B cell (primary cell): Measurements from ENCODE around the gene RIN3. TPM values are rescaled to one million over a fixed set of nuclear protein-coding genes. Genes with fewer than 3 reads are reported as not detected.

ENCODE experiments used
- ATAC-seq: fragments of 200-7000 bp; cut with Tn5 transposase; one replicate; pipeline ENCODE4 v1.10.0; 2021; ENCODE audit warnings: low read depth, mild to moderate bottlenecking, moderate number of reproducible peaks, moderate library complexity
- CTCF ChIA-PET: fragments of 350-600 bp; sonication (Branson Sonifier 250); formaldehyde crosslinking; loops from one replicate; lab custom pipeline; 2021; ENCODE audit warnings: antibody characterized with exemption, inconsistent platforms; lab: Charles Lee
- POLR2A ChIA-PET: fragments of 350-600 bp; sonication (Branson Sonifier 250); formaldehyde crosslinking; loops from one replicate; lab custom pipeline; 2021; ENCODE audit warnings: antibody characterized with exemption; lab: Charles Lee
- DNase-seq: peaks from one replicate; pipeline ENCODE4 v3.0.0; 2013
- H2AFZ ChIP-seq: 2 replicates; pipeline ENCODE4 v1.6.1; 2012; ENCODE audit warnings: mild to moderate bottlenecking, low read depth, low read length; ENCODE audit not compliant: insufficient read depth, poor library complexity, severe bottlenecking
- H3K27ac ChIP-seq, 2 donors: 1 replicate in 1 of 2; 2 replicates in 1 of 2; pipeline ENCODE4 v1.5.1; 2012 to 2013; ENCODE audit warnings: low read length in 2 of 2, mild to moderate bottlenecking in 2 of 2, moderate library complexity in 1 of 2
- H3K27me3 ChIP-seq, 4 experiments: fragments of 200-600 bp in 1 of 4; sonication (generic) in 1 of 4; replicated peaks in 1 of 4; 1 replicate in 2 of 4; 2 replicates in 2 of 4; pipeline versions ENCODE4 v1.6.1 to v1.7.0; 2013 to 2016; ENCODE audit warnings: low read length in 3 of 4, mild to moderate bottlenecking in 2 of 4, mixed read lengths in 1 of 4, moderate library complexity in 1 of 4; ENCODE audit not compliant: insufficient read depth in 4 of 4, control insufficient read depth in 3 of 4; ENCODE audit errors: control extremely low read depth in 1 of 4
- H3K36me3 ChIP-seq, 2 experiments: replicated peaks in 1 of 2; 1 replicate in 1 of 2; 2 replicates in 1 of 2; pipeline versions ENCODE4 v1.6.1 to v1.7.1; 2013; ENCODE audit warnings: low read length in 1 of 2; ENCODE audit not compliant: insufficient read depth in 2 of 2, control insufficient read depth in 1 of 2; ENCODE audit errors: control extremely low read depth in 1 of 2, extremely low read depth in 1 of 2
- H3K4me1 ChIP-seq, 2 donors: fragments of 200-600 bp in 1 of 2; sonication (generic) in 1 of 2; 1 replicate in 1 of 2; 2 replicates in 1 of 2; pipeline versions ENCODE4 v1.5.1 to v1.6.1; 2013 to 2017; ENCODE audit warnings: low read length in 2 of 2; ENCODE audit not compliant: control insufficient read depth in 2 of 2, insufficient read depth in 2 of 2
- H3K4me2 ChIP-seq: replicated peaks from 2 replicates; pipeline ENCODE3; 2012; ENCODE audit warnings: mild to moderate bottlenecking, low read depth, low read length; ENCODE audit not compliant: poor library complexity, severe bottlenecking
- H3K4me3 ChIP-seq, 5 experiments: fragments of 200-600 bp in 1 of 5; sonication (generic) in 1 of 5; 1 replicate in 3 of 5; 2 replicates in 2 of 5; pipeline versions ENCODE4 v1.5.1 to v1.7.0; 2011 to 2016; ENCODE audit warnings: low read length in 4 of 5, mild to moderate bottlenecking in 4 of 5, low read depth in 2 of 5, control low read depth in 1 of 5, moderate library complexity in 1 of 5; ENCODE audit not compliant: insufficient read depth in 1 of 5; ENCODE audit errors: control extremely low read depth in 1 of 5, extremely low read depth in 1 of 5
- H3K79me2 ChIP-seq: fragments of 200-600 bp; sonication (generic); one replicate; pipeline ENCODE4 v1.6.0; 2016; ENCODE audit warnings: low read length; ENCODE audit not compliant: control insufficient read depth, insufficient read depth
- H3K9ac ChIP-seq: fragments of 200-600 bp; sonication (generic); 2 replicates; pipeline ENCODE4 v1.6.1; 2017; ENCODE audit warnings: mild to moderate bottlenecking, low read length, moderate library complexity
- H3K9me3 ChIP-seq, 3 donors: one replicate each; pipeline versions ENCODE4 v1.6.1 to v1.7.1; 2013; ENCODE audit warnings: low read length in 2 of 3; ENCODE audit not compliant: control insufficient read depth in 2 of 3, insufficient read depth in 1 of 3; ENCODE audit errors: control extremely low read depth in 1 of 3
- H4K20me1 ChIP-seq: 2 replicates; pipeline ENCODE4 v1.6.0; 2012; ENCODE audit warnings: mild to moderate bottlenecking, low read length; ENCODE audit not compliant: insufficient read depth, control insufficient read depth, poor library complexity, severe bottlenecking
- H3K27ac Mint-ChIP-seq: one replicate; pipeline ENCODE4 v1.8.0; 2021; ENCODE audit warnings: mixed read lengths
- H3K27me3 Mint-ChIP-seq: one replicate; pipeline ENCODE4 v1.8.0; 2021; ENCODE audit warnings: mixed read lengths
- H3K4me1 Mint-ChIP-seq: one replicate; pipeline ENCODE4 v1.8.0; 2021; ENCODE audit warnings: mixed read lengths
- H3K4me3 Mint-ChIP-seq: one replicate; pipeline ENCODE4 v1.8.0; 2021; ENCODE audit warnings: mixed read lengths
- H3K9me3 Mint-ChIP-seq: one replicate; pipeline ENCODE4 v1.8.0; 2022; ENCODE audit warnings: mixed read lengths; ENCODE audit not compliant: insufficient read depth
- CTCF ChIP-seq: fragments of 200-600 bp; IDR thresholded peaks from one replicate; pipeline ENCODE4 v1.8.0; 2022; ENCODE audit warnings: antibody characterized with exemption, mild to moderate bottlenecking
- EZH2 ChIP-seq: IDR thresholded peaks from 2 replicates; pipeline ENCODE4 v1.6.1; 2012; ENCODE audit warnings: borderline replicate concordance, low read depth, mild to moderate bottlenecking, moderate library complexity, low read length; ENCODE audit not compliant: insufficient read depth, poor library complexity, severe bottlenecking
- WGBS: methylation state at CpG from one replicate; pipeline ENCODE4 v1.1.5; 2013; ENCODE audit warnings: missing lambda C conversion rate; ENCODE audit not compliant: insufficient coverage; 5-methylcytosine and 5-hydroxymethylcytosine counted together
- intact Hi-C: fragments of 100-400 bp; cut with micrococcal nuclease; formaldehyde crosslinking; loops from one replicate; pipeline ENCODE4 v1.10.0; 2022
- polyA plus RNA-seq: library from polyadenylated mRNA; depleted of rRNA; stranded (reverse); fragments of >200 nt; gene quantifications from 2 replicates; pipeline ENCODE4 v1.2.3, GENCODE V29; 2012
- total RNA-seq, 2 donors: library from RNA; stranded (reverse); fragments of 120-200 nt in 1 of 2; gene quantifications; 1 replicate in 1 of 2; 2 replicates in 1 of 2; pipeline versions ENCODE4 v1.2.3 to v1.2.4, GENCODE V29; 2013 to 2022

Gene RIN3
- total and polyA plus RNA-seq, 2 donors (not counting 1 experiment from before 2014, with no cell fraction given), result 62.1 to 123 TPM

GRCh38 chr14:92528486-92529100 lies 15.0 kb downstream of the RIN3 start:
- no peaks in the 10 kb centered on the region for H3K9me3 ChIP-seq
- Mint-ChIP-seq H3K9me3 (no peaks in the 10 kb centered on the region), H3K27me3 (no peaks in the 10 kb centered on the region), H3K4me1 (peaks cover 40% of the 10 kb centered on the region), H3K27ac (no peak overlapping the region), H3K4me3 (no peak overlapping the region)
- WGBS, result 99% methylated on average over 12 of the region's 14 CpGs
- H2AFZ ChIP-seq, result no peak overlapping the region
- peaks cover 17 to 32% of the 10 kb centered on the region in 2 donors for H3K4me1 ChIP-seq
- POLR2A ChIA-PET, result no interaction called here
- DNase-seq (no peak), ATAC-seq (no peak)
- H4K20me1 ChIP-seq, result peaks cover 39% of the 10 kb centered on the region
- intact Hi-C loops, result no loop called here
- H3K79me2 ChIP-seq, result peaks cover 55% of the 10 kb centered on the region
- no peak overlapping the region for H3K27ac ChIP-seq
- no peaks in the 10 kb centered on the region for H3K27me3 ChIP-seq
- H3K4me3 ChIP-seq, result no peak overlapping the region
- CTCF ChIA-PET, result no interaction called here
- TF ChIP-seq CTCF, result no peak
- no peak for TF ChIP-seq EZH2
- no peak overlapping the region for H3K9ac ChIP-seq
- H3K4me2 ChIP-seq, result no peak overlapping the region
- H3K36me3 ChIP-seq, result no peaks in the 10 kb centered on the region

- no peaks in the 10 kb centered on the region for H3K9me3 Mint-ChIP-seq
- Histone ChIP-seq H3K4me2 (no peak overlapping the region), H3K27me3 (no peaks in the 10 kb centered on the region), H3K27ac (no peak overlapping the region), H3K4me3 (no peak overlapping the region), H3K9me3 (no peaks in the 10 kb centered on the region), H3K9ac (no peak overlapping the region), H2AFZ (no peak overlapping the region), H3K36me3 (no peaks in the 10 kb centered on the region), H3K4me1 (peaks cover 15 to 30% of the 10 kb centered on the region in 2 donors), H4K20me1 (peaks cover 26% of the 10 kb centered on the region), H3K79me2 (peaks cover 42% of the 10 kb centered on the region)
- no peak for ATAC-seq
- H3K27me3 Mint-ChIP-seq, result no peaks in the 10 kb centered on the region
- H3K4me1 Mint-ChIP-seq, result peaks cover 41% of the 10 kb centered on the region
- intact Hi-C loops, result no loop called here
- ChIA-PET POLR2A (no interaction called here), CTCF (no interaction called here)
- DNase-seq, result no peak
- H3K4me3 Mint-ChIP-seq, result no peak overlapping the region
- TF ChIP-seq EZH2 (no peak), CTCF (no peak)
- WGBS, result 7% methylated on average over 2 of the region's 4 CpGs
- no peak overlapping the region for H3K27ac Mint-ChIP-seq
These were observed 16.3 kb downstream of the RIN3 start for GRCh38 chr14:92529903-92530302.
